Psoas muscle (tissue), 8 donors: ENCODE data around the gene PDP2. TPM values are rescaled to one million over a fixed set of nuclear protein-coding genes. Genes with fewer than 3 reads are reported as not detected.

Experiments used
- ATAC-seq, 4 donors: fragments of 200-7000 bp; cut with Tn5 transposase; one replicate each; pipeline ENCODE4 v1.9.1; 2020; ENCODE audit warnings: moderate library complexity in 3 of 4, mild to moderate bottlenecking in 2 of 4
- DNase-seq, 2 donors: peaks; one replicate each; pipeline ENCODE4 v3.0.0-alpha.2; 2020
- H3K27ac ChIP-seq: fragments of 200-600 bp; one replicate; pipeline ENCODE4 v1.8.0; 2022
- H3K27me3 ChIP-seq, 3 donors: fragments of 200-600 bp in 1 of 3; one replicate each; pipeline versions ENCODE4 v1.6.1 to v1.8.0; 2013 to 2022; ENCODE audit warnings: low read length in 2 of 3, mild to moderate bottlenecking in 2 of 3, moderate library complexity in 1 of 3; ENCODE audit not compliant: insufficient read depth in 3 of 3
- H3K36me3 ChIP-seq, 2 donors: fragments of 200-600 bp in 1 of 2; one replicate each; pipeline versions ENCODE4 v1.6.1 to v1.8.0; 2013 to 2022; ENCODE audit warnings: low read depth in 1 of 2, mild to moderate bottlenecking in 1 of 2, moderate library complexity in 1 of 2; ENCODE audit not compliant: insufficient read depth in 1 of 2
- H3K4me1 ChIP-seq: fragments of 200-600 bp; one replicate; pipeline ENCODE4 v1.8.0; 2022
- H3K4me3 ChIP-seq: fragments of 200-600 bp; one replicate; pipeline ENCODE4 v1.8.0; 2022; ENCODE audit warnings: mild to moderate bottlenecking
- H3K9me3 ChIP-seq: fragments of 200-600 bp; one replicate; pipeline ENCODE4 v1.8.0; 2022
- WGBS, 3 donors: extraction: QIAGEN DNeasy Blood & Tissue Kit; methylation state at CpG; one replicate each; pipeline versions ENCODE4 v1.1.6 to v1.1.7; 2013; 5-methylcytosine and 5-hydroxymethylcytosine counted together
- intact Hi-C, 2 donors: fragments of 100-400 bp; cut with DNase I; formaldehyde crosslinking; loops; one replicate each; pipeline versions ENCODE4 v1.11.0 to v1.14.2; 2022
- polyA plus RNA-seq, 3 donors: library from polyadenylated mRNA; stranded (reverse); fragments of 200-250 nt; gene quantifications; one replicate each; pipeline ENCODE4 v1.2.3, GENCODE V29; 2013
- total RNA-seq, 4 donors: library from RNA; stranded (reverse); fragmentation: NEBNext Ultra II Directional in 2 of 4; extraction: Animal tissue kit (Norgen Biotek cat#: 25700) in 2 of 4; gene quantifications; one replicate each; pipeline versions ENCODE4 v1.2.1 to v1.2.4, GENCODE V29; 2021 to 2023
- TF ChIP-seq, protein P1 (sequence below): fragments of 200-600 bp; IDR thresholded peaks from one replicate; pipeline ENCODE4 v1.8.0; 2022; ENCODE audit warnings: antibody characterized with exemption
- donor health status: healthy with polysubstance abuse.
- donor health status: DM: no; HTN: no; CAD: no; lungs with moderate emphysema.
- donor health status: Bipolar disorder and iron deficiency.
- donor health status: healthy.
- donor health status: DM: yes; HTN: yes; CAD: no.
- donor health status: DM: no; HTN: no; CAD: no.
- donor health status: DM: no; HTN: no; CAD: no.
- donor health status: DM: yes; HTN: yes; CAD: no.

PDP2 gene
- total and polyA plus RNA-seq, 7 donors: 1.0 to 5.2 (median 3.0) TPM

DNA sequence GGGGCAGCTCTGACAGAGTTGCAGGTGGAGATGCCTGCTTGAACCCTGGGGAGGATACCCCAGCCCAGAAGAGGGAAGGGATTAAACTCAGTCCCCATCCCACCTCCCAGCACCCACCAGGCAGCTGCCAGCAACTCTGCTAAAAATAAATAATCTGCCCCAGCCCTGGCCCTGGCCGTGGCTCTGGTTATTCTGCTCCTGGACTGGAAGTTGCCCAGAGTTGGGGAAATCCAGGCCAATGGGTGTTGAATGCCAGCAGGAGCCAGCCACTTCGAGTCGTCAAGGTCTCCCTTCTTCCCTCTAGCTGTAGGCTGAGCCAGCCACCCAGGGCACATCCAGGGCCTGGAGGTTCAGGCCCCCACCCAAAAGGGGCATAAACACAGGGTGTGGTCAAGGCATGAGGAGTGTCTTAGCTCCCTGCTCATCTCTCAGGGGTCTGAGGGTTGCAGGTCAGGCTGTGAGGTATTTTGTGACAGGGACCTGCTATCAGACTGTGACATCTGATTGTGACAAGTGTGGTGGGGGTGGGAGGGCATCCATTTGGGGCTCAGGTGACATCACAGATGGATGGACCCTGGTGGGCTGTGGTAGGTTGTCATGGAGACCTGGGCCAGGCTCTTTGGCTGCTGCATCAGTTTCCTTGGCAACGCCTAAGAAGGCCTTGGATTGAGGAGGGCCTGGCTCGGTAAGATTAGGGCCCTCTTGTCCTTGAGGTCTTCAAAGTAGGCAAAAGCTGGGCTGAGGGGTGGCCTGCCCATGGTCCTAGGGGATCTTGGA, 46.0 kb downstream of the PDP2 start:
- intact Hi-C loops: loop anchor here in 1 of 2 donors (2.0 kb wide), 1 partner anchor 26 kb away; no protein-coding TSS in a partner anchor
- Histone ChIP-seq H3K4me1 (peaks cover 40% of the 10 kb centered on the region), H3K36me3 (peaks cover 0 to 32% of the 10 kb centered on the region in 2 donors), H3K9me3 (no peaks in the 10 kb centered on the region), H3K27ac (peak overlapping the region; percentile 96), H3K27me3 (no peaks in the 10 kb centered on the region), H3K4me3 (peak overlapping the region; percentile 67)
- TF ChIP-seq, protein P1, sequence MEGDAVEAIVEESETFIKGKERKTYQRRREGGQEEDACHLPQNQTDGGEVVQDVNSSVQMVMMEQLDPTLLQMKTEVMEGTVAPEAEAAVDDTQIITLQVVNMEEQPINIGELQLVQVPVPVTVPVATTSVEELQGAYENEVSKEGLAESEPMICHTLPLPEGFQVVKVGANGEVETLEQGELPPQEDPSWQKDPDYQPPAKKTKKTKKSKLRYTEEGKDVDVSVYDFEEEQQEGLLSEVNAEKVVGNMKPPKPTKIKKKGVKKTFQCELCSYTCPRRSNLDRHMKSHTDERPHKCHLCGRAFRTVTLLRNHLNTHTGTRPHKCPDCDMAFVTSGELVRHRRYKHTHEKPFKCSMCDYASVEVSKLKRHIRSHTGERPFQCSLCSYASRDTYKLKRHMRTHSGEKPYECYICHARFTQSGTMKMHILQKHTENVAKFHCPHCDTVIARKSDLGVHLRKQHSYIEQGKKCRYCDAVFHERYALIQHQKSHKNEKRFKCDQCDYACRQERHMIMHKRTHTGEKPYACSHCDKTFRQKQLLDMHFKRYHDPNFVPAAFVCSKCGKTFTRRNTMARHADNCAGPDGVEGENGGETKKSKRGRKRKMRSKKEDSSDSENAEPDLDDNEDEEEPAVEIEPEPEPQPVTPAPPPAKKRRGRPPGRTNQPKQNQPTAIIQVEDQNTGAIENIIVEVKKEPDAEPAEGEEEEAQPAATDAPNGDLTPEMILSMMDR: no peak
- peak; percentile 67 to 82 for DNase-seq
- ATAC-seq: peak; percentile 0 to 49 (median 23)
- 31 to 41% (median 40%) methylated on average over 5 of the region's 5 CpGs for WGBS, 3 donors

DNA sequence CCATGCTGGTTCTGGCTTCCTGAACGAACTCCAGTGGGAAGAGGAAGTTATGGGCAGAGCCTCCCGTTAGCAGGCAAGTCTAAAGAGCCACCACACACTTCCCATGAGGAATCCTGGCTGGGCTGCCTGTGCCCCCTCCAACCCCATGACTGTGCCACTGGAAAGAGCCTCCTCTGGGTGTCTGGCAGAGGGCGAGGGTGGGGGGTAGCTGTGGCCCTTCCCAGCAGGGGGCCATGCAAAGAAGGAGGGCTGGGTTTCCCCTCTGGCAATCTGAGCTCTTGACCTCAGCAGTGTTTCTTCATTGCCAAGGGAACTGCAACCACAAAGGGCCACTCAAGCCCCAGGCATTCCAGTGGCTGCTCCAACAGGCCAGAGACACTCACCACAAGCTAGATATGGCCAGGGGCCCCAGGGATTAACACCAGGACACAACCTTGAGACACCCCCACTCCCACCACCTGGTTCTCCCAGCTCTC, 46.7 kb downstream of the PDP2 start:
- H3K27ac ChIP-seq: peak overlapping the region; percentile 96
- H3K36me3 ChIP-seq: peaks cover 0 to 34% of the 10 kb centered on the region in 2 donors
- TF ChIP-seq, protein P1: no peak
- WGBS, 3 donors: 18 to 25% (median 21%) methylated on average over 3 of the region's 3 CpGs
- peak overlapping the region; percentile 67 for H3K4me3 ChIP-seq
- H3K27me3 ChIP-seq: no peaks in the 10 kb centered on the region
- DNase-seq: peak in 1 of 2 donors; percentile 73
- intact Hi-C loops: loop anchor here in 1 of 2 donors (2.0 kb wide), 1 partner anchor 26 kb away; no protein-coding TSS in a partner anchor
- H3K9me3 ChIP-seq: no peaks in the 10 kb centered on the region
- peak; percentile 3 to 46 (median 36) for ATAC-seq
- H3K4me1 ChIP-seq: peaks cover 42% of the 10 kb centered on the region

DNA sequence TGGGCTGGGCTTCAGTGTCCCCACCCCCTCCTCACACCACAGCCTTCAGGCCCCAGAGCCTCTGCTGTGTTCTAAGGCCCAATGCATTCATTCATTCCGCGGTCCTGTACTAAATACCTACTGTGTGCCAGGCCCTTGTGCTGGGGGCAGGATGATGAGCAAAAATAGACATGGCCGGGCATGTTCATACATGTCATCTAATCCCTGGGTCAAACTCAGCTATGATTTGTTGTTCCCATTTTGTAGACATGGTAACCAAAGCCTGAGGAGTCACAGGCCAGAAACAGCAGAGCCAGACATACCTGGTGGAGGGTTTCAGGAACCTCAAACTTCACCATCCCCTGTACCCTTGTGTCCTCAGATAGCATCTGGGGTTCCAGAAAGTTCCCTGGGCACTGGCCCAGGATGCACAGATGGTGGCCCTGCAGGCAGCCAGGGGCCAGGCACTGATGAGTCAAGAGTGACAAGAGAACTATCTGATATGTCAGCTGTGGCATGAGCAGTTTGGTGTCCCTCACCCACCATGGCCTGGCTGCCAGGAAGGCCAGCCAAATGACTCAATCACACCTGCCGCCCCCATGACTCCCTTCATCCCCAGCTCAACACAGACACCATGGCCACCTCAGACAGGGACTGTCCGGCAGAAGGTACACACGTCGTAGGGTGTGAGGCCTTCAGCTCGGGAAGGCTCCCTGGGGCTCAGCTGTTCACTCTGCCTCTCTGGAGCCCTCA, 47.8 kb downstream of the PDP2 start:
- DNase-seq (peak; percentile 82 to 92), ATAC-seq (peak; percentile 54 to 69 (median 62))
- Histone ChIP-seq H3K4me3 (peak overlapping the region; percentile 24), H3K27ac (peak overlapping the region; percentile 96), H3K4me1 (peaks cover 49% of the 10 kb centered on the region), H3K9me3 (no peaks in the 10 kb centered on the region), H3K36me3 (peaks cover 0 to 32% of the 10 kb centered on the region in 2 donors), H3K27me3 (no peaks in the 10 kb centered on the region)
- TF ChIP-seq, protein P1: no peak
- 25 to 41% (median 28%) methylated on average over 8 of the region's 8 CpGs for WGBS, 3 donors
- intact Hi-C loops: loop anchor here in 1 of 2 donors (2.0 kb wide), 1 partner anchor 27 kb away; no protein-coding TSS in a partner anchor

DNA sequence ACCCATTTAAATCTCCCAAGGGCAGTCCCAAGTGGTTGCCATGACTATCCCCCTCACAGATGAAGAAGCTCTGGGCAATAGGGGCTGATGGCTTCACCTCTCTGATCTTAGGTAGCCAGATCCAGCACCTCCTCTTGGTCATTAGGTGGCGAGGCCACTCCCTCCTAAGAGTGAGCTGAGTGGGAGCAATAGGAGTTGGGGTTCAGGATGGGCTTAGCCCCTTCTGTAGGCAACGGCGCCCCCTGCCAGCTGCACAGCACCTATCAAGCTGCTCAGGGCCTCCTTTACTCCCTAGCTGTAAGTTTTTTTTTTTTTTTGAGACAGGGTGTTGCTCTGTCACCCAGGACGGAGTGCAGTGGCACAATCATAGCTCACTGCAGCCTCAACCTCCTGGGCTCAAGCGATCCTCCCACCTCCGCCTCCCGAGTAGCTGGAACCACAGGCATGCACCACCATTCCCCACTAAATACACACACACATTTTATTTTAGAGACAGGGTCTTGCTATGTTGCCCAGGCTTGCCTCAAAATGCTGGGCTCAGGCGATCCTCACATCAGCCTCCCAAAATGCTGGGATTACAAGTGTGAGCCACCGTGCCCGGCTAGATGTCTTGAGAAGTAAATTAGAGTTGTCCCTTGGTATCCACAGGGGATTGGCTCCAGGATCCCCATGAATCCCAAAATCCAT, 48.5 kb downstream of the PDP2 start:
- H3K4me1 ChIP-seq: peaks cover 52% of the 10 kb centered on the region
- TF ChIP-seq, protein P1: peak; percentile 27
- H3K27me3 ChIP-seq: no peaks in the 10 kb centered on the region
- ATAC-seq (peak in 3 of 4 donors; percentile 1 to 12 (median 10)), DNase-seq (peak; percentile 52 to 81)
- H3K4me3 ChIP-seq: peak overlapping the region; percentile 24
- H3K27ac ChIP-seq: peak overlapping the region; percentile 96
- H3K36me3 ChIP-seq: peaks cover 0 to 25% of the 10 kb centered on the region in 2 donors
- H3K9me3 ChIP-seq: no peaks in the 10 kb centered on the region
- intact Hi-C loops: no loop called here
- 72 to 78% (median 76%) methylated on average over 10 of the region's 10 CpGs for WGBS, 3 donors
